Activated CD8-positive, alpha-beta memory T cell treated with anti-CD3 and anti-CD28 coated beads for 24 hours (primary cell): ENCODE measurements around the gene WNK1.

ENCODE experiments used
- DNase-seq: peaks from one replicate; pipeline ENCODE4 v3.0.0-alpha.2; 2020

The WNK1 gene

DNA sequence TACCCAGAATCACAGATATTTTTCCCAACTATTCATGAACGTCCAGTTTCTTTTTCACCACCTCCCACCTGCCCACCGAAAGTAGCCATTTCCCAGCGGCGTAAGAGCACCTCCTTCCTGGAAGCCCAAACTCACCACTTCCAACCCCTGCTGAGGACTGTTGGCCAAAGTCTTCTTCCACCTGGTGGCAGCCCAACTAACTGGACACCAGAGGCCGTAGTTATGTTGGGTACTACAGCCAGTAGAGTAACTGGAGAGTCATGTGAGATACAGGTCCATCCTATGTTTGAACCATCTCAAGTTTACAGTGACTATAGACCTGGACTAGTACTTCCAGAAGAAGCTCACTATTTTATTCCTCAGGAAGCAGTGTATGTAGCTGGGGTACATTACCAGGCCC, 115.5 kb downstream of the WNK1 start:
- no peak for DNase-seq

- DNase-seq, result no peak
Measured at GRCh38 chr12:868722-869121, 116.3 kb downstream of the WNK1 start.

GRCh38 chr12:870378-870777, 118.0 kb downstream of the WNK1 start:
- DNase-seq, result no peak

- no peak for DNase-seq
Measured at GRCh38 chr12:873954-874353, 121.6 kb downstream of the WNK1 start.

DNA sequence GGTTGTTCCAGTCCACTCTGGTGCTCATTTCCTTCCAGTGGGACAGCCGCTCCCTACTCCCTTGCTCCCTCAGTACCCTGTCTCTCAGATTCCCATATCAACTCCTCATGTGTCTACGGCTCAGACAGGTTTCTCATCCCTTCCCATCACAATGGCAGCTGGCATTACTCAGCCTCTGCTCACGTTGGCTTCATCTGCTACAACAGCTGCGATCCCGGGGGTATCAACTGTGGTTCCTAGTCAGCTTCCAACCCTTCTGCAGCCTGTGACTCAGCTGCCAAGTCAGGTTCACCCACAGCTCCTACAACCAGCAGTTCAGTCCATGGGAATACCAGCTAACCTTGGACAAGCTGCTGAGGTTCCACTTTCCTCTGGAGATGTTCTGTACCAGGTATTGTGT, 127.3 kb downstream of the WNK1 start:
- DNase-seq, result no peak

GRCh38 chr12:880656-881055, 128.3 kb downstream of the WNK1 start:
- DNase-seq, result no peak

GRCh38 chr12:884746-885414, 132.5 kb downstream of the WNK1 start:
- DNase-seq, result no peak

DNA sequence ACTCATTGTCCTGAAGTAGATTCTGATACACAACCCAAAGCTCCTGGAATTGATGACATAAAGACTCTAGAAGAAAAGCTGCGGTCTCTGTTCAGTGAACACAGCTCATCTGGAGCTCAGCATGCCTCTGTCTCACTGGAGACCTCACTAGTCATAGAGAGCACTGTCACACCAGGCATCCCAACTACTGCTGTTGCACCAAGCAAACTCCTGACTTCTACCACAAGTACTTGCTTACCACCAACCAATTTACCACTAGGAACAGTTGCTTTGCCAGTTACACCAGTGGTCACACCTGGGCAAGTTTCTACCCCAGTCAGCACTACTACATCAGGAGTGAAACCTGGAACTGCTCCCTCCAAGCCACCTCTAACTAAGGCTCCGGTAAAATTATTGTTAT, 133.3 kb downstream of the WNK1 start:
- no peak for DNase-seq

- DNase-seq, result no peak
Measured at GRCh38 chr12:886206-886605, 133.8 kb downstream of the WNK1 start.

DNA sequence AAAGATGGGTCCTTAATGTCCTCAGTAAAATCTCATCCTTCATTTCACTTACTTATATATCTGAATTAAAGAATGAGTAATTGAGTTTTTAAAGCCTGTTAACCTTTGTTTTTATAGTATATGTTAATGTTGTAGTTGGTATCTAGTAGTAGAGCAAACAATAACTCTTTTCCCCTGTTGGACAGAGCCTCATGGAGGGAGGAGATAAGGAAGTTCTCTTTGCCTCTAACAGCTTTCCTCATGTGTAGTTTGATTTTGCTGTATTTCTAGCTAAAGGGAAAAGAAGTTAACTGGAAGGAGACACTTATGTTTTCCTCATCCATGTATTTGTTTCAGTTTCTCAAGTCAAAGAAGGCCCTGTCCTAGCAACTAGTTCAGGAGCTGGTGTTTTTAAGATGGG, 141.8 kb downstream of the WNK1 start:
- no peak for DNase-seq

- DNase-seq, result no peak
Measured at GRCh38 chr12:896031-896430, 143.7 kb downstream of the WNK1 start.

- no peak for DNase-seq
Measured at GRCh38 chr12:897386-897785, 145.0 kb downstream of the WNK1 start.

DNA sequence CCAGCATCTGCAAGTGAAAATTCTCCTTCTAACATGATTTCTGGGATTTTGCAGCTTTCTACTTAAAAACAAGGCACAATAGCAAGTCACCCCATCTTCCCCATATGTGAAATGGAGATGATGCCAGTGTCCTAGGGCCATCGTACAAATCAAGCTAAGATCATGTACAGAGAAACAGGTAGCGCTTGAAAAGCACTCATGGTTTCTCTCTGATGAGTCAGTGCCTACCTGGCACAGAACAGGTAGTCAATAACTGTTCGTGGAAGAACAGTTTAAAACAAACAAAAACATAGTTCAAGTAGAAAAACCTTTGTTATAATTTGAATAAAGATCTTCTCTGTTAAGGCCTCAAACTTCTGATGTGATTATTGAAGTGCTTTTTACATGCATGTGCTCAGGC, 150.2 kb downstream of the WNK1 start:
- DNase-seq, result no peak

GRCh38 chr12:903055-903454, 150.7 kb downstream of the WNK1 start:
- no peak for DNase-seq

GRCh38 chr12:904010-904414, 151.6 kb downstream of the WNK1 start:
- no peak for DNase-seq

- no peak for DNase-seq
Measured at GRCh38 chr12:905261-906031, 153.1 kb downstream of the WNK1 start.

GRCh38 chr12:906062-906585, 153.7 kb downstream of the WNK1 start:
- no peak for DNase-seq

GRCh38 chr12:907413-908185, 155.2 kb downstream of the WNK1 start:
- DNase-seq, result no peak

GRCh38 chr12:909861-910260, 157.5 kb downstream of the WNK1 start:
- no peak for DNase-seq

- DNase-seq, result no peak
Measured at GRCh38 chr12:910416-910815, 158.0 kb downstream of the WNK1 start.

- DNase-seq, result no peak
Measured at GRCh38 chr12:911191-911826, 158.9 kb downstream of the WNK1 start.

DNA sequence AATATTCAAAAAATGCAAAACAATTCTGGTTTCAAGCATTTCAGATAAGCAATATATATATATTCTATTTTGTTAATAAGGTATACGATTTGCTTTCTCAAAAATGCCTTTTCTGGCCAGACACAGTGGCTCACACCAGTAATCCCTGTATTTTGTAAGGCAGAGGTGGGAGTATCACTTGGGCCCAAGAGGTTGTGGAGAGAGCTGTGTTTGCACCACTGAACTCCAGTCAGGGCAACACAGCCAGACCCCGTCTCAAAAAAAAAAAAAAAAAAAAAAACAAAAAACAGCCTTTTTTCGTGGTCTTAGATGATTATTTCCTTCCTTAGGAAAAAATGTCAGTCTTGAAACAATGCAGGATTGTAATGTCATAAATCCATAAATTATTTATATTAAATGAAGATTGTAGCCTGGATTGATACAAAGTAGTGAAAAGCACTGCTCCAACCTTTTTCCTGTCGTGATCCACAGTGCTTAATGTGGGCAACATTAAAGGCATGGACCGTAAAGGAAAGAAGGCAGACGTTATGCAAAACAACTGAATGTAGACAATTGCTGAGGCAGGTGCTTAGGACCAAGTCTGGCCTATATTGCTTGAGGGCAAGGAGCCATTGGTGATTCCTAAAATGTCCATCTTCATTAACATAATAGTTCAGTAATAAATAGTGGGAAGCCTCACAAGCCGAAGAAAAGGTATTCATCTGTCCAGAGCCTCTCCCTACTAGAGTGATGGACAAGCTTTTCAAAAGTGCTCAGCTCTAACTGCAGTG, 160.3 kb downstream of the WNK1 start:
- no peak for DNase-seq
